Stimulated activated CD8-positive, alpha-beta memory T cell treated with anti-CD3 and anti-CD28 coated beads, Interleukin-7, amount 100 ng/mL, for 48 hours (primary cell): ENCODE data around the gene TSNAXIP1.
A peak's percentile ranks its signal among the peaks of the same experiment; 100 is the strongest.
"Not testable (repeated sequence)": the region's sequence is repeated elsewhere in the genome, so short reads cannot be mapped to it uniquely, and the experiment has no call there.

ENCODE experiments used
- DNase-seq, 2 donors: peaks; one replicate each; pipeline ENCODE4 v3.0.0-alpha.2; 2020; ENCODE audit warnings: low read depth in 1 of 2; ENCODE audit errors: extremely low read depth in 1 of 2

TSNAXIP1 gene

DNA sequence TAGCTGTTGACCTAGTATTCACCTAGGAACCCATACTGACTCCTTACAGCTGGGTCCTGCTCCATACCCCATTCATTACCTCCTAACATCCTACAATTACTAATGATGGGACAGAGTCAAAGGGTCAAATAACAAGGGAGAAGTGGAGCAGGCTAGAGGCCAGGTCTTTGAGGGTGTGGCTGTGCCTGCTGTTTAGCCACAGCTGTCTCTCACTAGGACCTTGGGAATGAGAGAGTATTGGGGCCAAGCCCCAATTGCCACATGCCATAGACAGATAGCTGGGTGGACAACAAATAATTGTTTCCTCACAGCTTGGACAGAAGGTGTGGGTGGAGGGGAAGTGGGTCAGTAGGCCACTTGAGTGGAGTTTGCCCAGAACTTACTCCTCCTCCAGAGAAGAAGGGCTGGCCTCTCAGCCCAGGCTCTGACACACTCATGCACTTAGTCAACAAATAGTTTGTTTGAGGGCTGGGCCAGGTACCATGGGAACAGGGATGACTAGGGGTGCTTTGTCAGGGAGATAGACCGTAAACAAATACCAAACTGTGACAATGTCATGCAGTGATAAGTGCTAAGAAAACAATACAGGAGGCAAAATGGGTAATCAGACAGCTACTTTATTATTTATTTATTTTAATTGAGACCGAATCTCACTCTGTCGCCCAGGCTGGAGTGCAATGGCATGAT is 51.0 kb downstream of the TSNAXIP1 start:
- DNase-seq = peak in 1 of 2 donors; percentile 18

- DNase-seq = no peak
These were observed 51.8 kb downstream of the TSNAXIP1 start for GRCh38 chr16:67858500-67858899.

GRCh38 chr16:67860589-67861398 is 54.1 kb downstream of the TSNAXIP1 start:
- DNase-seq = no peak

DNA sequence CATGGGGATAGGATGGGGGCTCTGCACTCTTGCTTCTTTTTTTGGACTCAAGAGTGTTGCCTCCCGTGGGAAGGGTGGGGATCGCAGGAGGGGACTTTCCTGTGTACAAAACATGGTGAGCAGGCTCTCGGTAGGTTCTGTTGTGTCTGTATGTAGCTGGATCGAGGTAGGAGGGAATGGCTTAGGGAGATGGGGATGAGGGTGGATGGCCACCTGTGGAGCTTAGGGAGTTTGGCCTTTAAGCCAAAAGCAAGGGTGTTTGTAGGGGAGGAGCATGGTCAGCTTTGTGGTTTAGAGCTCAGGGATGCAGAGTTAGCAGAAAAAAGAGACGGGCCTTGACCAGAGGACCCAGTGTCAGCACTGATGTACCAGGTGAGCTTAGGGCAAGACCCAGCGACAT is 55.2 kb downstream of the TSNAXIP1 start:
- no peak for DNase-seq

GRCh38 chr16:67862623-67863583 is 56.2 kb downstream of the TSNAXIP1 start:
- no peak for DNase-seq

- not testable (repeated sequence) for DNase-seq
These were observed 57.4 kb downstream of the TSNAXIP1 start for GRCh38 chr16:67864044-67864443.

DNA sequence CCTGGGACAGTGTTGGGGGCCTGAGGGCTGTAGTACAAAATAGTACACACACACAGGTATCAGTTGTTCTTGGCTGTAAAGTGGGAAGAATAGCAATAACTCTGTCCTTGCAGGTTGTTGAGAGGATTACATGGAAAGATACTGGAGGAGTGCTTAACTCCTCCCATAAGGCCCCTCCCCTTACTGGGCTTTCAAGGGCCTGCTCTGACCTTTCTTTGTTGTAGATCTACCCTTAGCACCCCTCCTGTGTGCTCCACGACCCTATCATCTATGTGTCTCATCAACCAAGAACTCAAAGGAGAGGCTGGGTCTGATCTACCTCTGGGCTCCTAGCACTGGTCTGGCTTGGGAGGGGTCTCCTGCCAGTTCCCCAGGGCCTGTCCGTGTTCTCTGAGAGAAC is 57.9 kb downstream of the TSNAXIP1 start:
- no peak for DNase-seq

- DNase-seq = no peak
These were observed 58.6 kb downstream of the TSNAXIP1 start for GRCh38 chr16:67865318-67865717.

DNA sequence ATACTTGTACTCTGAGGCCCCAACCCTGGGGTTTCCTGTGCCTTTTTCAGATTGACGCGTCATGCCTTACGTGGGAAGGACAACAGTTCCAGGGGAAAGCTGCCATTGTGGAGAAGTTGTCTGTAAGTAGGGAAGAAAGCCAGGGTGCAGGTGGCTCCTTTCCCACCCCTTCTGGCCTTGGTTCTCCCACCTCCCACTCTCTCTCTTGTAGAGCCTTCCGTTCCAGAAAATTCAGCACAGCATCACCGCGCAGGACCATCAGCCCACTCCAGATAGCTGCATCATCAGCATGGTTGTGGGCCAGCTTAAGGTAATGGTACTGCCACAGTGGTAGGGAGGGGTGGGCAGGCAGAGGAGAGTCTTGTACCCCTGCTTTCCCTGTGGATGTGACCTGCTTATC is 61.6 kb downstream of the TSNAXIP1 start:
- no peak for DNase-seq

- no peak for DNase-seq
These were observed 63.0 kb downstream of the TSNAXIP1 start for GRCh38 chr16:67869653-67870052.

DNA sequence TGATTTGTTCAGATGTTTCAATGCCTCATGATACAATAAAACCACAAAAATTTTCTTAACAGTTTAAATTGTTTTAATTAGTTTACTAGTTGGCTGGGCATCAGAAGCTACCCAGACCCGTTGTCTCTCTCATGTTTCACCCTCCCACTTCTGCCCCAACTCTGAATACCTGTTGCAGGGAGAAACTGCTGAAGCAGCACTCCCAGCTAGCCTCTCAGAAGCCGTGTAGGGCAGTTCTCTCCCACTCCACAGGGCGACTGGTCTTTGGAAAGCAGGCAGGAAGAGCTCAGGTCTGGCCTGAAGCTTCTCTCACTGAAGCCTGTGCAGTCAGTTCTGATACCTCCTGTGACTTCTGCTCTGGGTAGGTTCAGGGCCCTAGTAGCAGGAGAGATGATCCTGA is 64.6 kb downstream of the TSNAXIP1 start:
- no peak for DNase-seq

- DNase-seq = no peak
These were observed 65.5 kb downstream of the TSNAXIP1 start for GRCh38 chr16:67872131-67872630.

- DNase-seq = peak; percentile 82 to 85
These were observed 66.1 kb downstream of the TSNAXIP1 start, which contains the start of gene EDC4 for GRCh38 chr16:67872631-67873434. Gene EDC4, plus strand, starts transcription at chr16:67873052. Its CDS starts 210 bp downstream, at chr16:67873262.

DNA sequence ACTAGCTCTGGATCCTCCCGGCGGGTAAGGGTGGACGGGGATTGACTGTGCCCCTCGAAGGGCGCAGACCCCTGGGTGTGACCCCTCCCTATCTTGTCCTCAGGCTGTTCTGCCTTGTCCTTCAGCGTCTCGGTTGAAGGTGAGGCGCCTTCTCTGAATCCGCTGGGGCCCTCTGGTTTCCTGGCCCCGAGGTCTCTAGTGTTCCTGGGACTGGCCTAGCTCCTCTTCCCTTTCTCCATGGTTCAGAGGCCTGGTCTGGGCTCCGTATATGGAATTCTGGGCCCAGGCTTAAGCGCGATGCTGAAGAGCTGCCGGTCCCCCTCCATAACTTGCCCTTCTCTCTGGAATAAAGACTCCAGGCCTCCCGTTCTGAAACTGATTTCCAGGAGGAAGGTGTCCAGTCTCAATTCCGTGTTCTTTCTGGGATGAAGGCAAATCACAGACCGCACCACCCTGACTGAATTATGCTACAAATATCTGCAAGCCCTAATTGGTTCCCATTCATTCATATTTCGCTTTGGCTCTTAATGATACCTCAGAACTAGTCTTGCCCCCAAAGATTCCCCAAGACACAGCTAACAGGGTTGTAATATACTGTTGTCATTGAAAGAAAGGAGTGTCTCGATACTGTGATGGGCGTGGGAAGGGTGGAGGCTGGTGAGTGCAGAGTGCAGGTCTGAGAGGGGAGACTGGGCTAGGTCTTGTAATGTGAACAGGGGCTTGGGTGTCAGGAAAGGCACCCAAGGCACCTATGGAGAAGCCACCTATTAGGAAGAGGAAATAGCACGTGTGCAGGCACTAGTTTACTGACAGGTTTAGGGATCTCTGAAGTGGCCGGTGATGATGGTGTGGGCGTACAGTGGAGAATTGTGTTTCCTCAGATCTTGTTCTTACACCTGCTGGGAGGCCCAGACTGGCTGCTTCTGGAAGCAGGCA is 67.0 kb downstream of the TSNAXIP1 start:
- DNase-seq = no peak

- DNase-seq = no peak
These were observed 67.7 kb downstream of the TSNAXIP1 start for GRCh38 chr16:67874372-67874771.

GRCh38 chr16:67877064-67877463 is 70.4 kb downstream of the TSNAXIP1 start:
- no peak for DNase-seq
